ENCODE data around the gene LIN52. TPM values are rescaled to one million over a fixed set of nuclear protein-coding genes. Genes with fewer than 3 reads are reported as not detected.

Gene LIN52
- total and polyA plus RNA-seq, 2 of the 13 experiments (the other 11 are each of a cell fraction or from before 2014, with no cell fraction given): 11.4 to 23.3 TPM

DNA sequence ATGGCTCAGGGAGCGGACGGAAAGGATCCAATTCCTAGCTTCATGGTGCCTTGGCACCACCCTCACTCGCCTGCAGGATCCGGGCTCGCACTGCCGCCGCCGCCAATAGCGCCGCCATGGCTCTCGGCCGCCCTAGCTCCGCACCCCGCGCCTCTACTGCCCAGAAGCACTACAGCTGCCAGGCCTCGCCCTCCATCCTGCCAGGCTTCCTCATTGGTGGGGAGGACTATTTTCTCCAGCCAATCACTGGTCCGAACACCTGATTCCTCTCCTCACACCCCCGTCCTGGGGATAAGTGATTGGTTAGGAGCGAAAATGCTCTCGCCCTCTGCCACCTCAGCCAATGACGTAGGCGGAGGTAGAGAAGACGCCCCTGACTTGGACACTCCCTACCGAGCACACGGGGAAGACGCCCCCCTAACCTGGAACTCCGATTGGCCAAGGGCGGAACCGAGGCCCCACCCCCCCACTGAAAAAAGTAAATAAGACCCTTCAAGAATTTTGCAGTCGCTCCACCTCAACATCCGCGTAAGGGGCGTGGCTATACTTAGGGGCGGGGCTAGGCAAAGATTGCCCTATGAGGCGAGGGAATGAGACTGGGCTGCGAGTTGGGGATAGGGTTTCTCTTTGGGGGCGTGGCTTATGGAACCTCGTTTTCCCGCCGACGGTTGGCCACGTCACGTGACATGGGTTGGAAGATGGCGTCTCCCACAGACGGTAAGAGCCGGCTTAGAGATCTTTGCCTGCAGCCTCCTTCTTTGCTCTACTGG lies at the start of gene LIN52, which contains the start of gene ALDH6A1 (continued):
- TF ChIP-seq ZSCAN29 (CRISPR knock-in tag; conservative IDR thresholded peaks at IDR 0.05) (no peak), MAFF (IDR thresholded peaks at IDR 0.05; ENCODE audit: low read depth, low read length) (no peak), ZSCAN21 (CRISPR knock-in tag; IDR thresholded peaks at IDR 0.05; ENCODE audit: borderline replicate concordance) (no peak; the same call in 1 of the 2 replicates), GLI4 (CRISPR knock-in tag; IDR thresholded peaks at IDR 0.05; ENCODE audit: borderline replicate concordance) (no peak), SP4 (CRISPR knock-in tag; IDR thresholded peaks at IDR 0.05) (peak; percentile 95), BRD4 (CRISPR knock-in tag; IDR thresholded peaks at IDR 0.05) (no peak), ZNF546 (CRISPR knock-in tag; conservative IDR thresholded peaks at IDR 0.05) (peak; percentile 63; the same call in 1 of the 2 replicates), ZNF34 (CRISPR knock-in tag; IDR thresholded peaks at IDR 0.05; ENCODE audit: borderline replicate concordance) (peak; percentile 17; the same call in 1 of the 2 replicates), ZNF337 (CRISPR knock-in tag; IDR thresholded peaks at IDR 0.05; ENCODE audit: borderline replicate concordance, low read depth) (no peak), ZNF670 (CRISPR knock-in tag; IDR thresholded peaks at IDR 0.05; ENCODE audit: borderline replicate concordance) (peak; percentile 70; the same call in 1 of the 2 replicates), ZFX (CRISPR knock-in tag; IDR thresholded peaks at IDR 0.05; ENCODE audit: low read depth) (peak; percentile 91), SSRP1 (CRISPR knock-in tag; IDR thresholded peaks at IDR 0.05) (no peak), ZNF510 (CRISPR knock-in tag; IDR thresholded peaks at IDR 0.05; ENCODE audit: low read depth) (no peak), HDAC2 (CRISPR knock-in tag; IDR thresholded peaks at IDR 0.05) (peak; percentile 30; the same call in 1 of the 2 replicates), HNRNPL (IDR thresholded peaks at IDR 0.05; ENCODE audit: low read depth, low read length) (0 out of 2 replicates have a peak, but pooled peaks have one; percentile 60), PHF20 (CRISPR knock-in tag; IDR thresholded peaks at IDR 0.05) (peak; percentile 90), JUN (CRISPR knock-in tag; IDR thresholded peaks at IDR 0.05) (no peak), NRL (CRISPR knock-in tag; IDR thresholded peaks at IDR 0.05; ENCODE audit: borderline replicate concordance) (no peak), ZNF432 (CRISPR knock-in tag; IDR thresholded peaks at IDR 0.05; ENCODE audit: borderline replicate concordance) (no peak), CREM (IDR thresholded peaks at IDR 0.05) (peak; percentile 89), CREM (CRISPR knock-in tag; IDR thresholded peaks at IDR 0.05) (no peak)
- TF ChIP-seq, protein P1, sequence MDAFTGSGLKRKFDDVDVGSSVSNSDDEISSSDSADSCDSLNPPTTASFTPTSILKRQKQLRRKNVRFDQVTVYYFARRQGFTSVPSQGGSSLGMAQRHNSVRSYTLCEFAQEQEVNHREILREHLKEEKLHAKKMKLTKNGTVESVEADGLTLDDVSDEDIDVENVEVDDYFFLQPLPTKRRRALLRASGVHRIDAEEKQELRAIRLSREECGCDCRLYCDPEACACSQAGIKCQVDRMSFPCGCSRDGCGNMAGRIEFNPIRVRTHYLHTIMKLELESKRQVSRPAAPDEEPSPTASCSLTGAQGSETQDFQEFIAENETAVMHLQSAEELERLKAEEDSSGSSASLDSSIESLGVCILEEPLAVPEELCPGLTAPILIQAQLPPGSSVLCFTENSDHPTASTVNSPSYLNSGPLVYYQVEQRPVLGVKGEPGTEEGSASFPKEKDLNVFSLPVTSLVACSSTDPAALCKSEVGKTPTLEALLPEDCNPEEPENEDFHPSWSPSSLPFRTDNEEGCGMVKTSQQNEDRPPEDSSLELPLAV (CRISPR knock-in tag; conservative IDR thresholded peaks at IDR 0.05; ENCODE audit: low read depth): no peak
- TF ChIP-seq, protein P2, sequence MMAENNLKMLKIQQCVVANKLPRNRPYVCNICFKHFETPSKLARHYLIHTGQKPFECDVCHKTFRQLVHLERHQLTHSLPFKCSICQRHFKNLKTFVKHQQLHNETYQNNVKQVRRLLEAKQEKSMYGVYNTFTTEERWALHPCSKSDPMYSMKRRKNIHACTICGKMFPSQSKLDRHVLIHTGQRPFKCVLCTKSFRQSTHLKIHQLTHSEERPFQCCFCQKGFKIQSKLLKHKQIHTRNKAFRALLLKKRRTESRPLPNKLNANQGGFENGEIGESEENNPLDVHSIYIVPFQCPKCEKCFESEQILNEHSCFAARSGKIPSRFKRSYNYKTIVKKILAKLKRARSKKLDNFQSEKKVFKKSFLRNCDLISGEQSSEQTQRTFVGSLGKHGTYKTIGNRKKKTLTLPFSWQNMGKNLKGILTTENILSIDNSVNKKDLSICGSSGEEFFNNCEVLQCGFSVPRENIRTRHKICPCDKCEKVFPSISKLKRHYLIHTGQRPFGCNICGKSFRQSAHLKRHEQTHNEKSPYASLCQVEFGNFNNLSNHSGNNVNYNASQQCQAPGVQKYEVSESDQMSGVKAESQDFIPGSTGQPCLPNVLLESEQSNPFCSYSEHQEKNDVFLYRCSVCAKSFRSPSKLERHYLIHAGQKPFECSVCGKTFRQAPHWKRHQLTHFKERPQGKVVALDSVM (CRISPR knock-in tag; IDR thresholded peaks at IDR 0.05): no peak
- TF ChIP-seq, protein P3, sequence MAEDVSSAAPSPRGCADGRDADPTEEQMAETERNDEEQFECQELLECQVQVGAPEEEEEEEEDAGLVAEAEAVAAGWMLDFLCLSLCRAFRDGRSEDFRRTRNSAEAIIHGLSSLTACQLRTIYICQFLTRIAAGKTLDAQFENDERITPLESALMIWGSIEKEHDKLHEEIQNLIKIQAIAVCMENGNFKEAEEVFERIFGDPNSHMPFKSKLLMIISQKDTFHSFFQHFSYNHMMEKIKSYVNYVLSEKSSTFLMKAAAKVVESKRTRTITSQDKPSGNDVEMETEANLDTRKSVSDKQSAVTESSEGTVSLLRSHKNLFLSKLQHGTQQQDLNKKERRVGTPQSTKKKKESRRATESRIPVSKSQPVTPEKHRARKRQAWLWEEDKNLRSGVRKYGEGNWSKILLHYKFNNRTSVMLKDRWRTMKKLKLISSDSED (CRISPR knock-in tag; IDR thresholded peaks at IDR 0.05): no peak
- TF ChIP-seq, protein P4, sequence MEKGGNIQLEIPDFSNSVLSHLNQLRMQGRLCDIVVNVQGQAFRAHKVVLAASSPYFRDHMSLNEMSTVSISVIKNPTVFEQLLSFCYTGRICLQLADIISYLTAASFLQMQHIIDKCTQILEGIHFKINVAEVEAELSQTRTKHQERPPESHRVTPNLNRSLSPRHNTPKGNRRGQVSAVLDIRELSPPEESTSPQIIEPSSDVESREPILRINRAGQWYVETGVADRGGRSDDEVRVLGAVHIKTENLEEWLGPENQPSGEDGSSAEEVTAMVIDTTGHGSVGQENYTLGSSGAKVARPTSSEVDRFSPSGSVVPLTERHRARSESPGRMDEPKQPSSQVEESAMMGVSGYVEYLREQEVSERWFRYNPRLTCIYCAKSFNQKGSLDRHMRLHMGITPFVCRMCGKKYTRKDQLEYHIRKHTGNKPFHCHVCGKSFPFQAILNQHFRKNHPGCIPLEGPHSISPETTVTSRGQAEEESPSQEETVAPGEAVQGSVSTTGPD (CRISPR knock-in tag; IDR thresholded peaks at IDR 0.05): no peak

Data from HepG2 (cell line).